Stimulated activated CD8-positive, alpha-beta memory T cell treated with anti-CD3 and anti-CD28 coated beads, Interleukin-12 subunit alpha, Interleukin-12 subunit beta, amount 100 ng/mL, for 24 hours (primary cell): ENCODE results near the gene PCDHA11.
"Not testable (repeated sequence)": the region's sequence is repeated elsewhere in the genome, so short reads cannot be mapped to it uniquely, and the experiment has no call there.

Source experiments
- DNase-seq: peaks from one replicate; pipeline ENCODE4 v3.0.0-alpha.2; 2020; ENCODE audit errors: extremely low read depth

Gene PCDHA11

DNA sequence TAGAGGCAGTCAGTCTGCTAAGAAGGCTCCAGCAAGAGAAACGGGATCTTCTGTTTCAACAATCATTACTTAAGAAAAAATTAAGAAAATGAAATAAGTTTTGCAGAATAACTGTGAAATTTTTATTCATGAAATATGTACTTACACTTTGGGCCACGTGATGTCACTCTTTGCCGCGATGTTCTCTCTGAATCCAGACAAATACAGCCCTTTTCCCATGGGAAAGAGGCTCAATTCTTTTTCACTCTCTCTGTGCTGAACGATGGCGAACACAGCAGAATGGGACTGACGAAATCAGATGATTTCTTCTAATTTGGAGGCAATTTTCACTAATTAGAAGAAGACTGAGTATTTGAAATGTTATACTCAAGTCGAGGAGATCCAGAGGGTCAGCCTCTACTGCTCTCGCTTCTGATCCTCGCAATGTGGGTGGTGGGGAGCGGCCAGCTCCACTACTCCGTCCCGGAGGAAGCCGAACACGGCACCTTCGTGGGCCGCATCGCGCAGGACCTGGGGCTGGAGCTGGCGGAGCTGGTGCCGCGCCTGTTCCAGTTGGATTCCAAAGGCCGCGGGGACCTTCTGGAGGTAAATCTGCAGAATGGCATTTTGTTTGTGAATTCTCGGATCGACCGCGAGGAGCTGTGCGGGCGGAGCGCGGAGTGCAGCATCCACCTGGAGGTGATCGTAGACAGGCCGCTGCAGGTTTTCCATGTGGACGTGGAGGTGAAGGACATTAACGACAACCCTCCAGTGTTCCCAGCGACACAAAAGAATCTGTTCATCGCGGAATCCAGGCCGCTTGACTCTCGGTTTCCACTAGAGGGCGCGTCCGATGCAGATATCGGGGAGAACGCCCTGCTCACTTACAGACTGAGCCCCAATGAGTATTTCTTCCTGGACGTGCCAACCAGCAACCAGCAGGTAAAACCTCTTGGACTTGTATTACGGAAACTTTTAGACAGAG lies 20.3 kb upstream of the PCDHA11 start, which contains the start of gene PCDHA9:
Gene PCDHA9, plus strand, starts transcription at position 244 of the 964 bp plus-strand sequence. Its CDS starts 114 bp downstream, at position 358.
- not testable (repeated sequence) for DNase-seq

- not testable (repeated sequence) for DNase-seq
Observed at GRCh38 chr5:140849831-140850634, 18.7 kb upstream of the PCDHA11 start.

DNA sequence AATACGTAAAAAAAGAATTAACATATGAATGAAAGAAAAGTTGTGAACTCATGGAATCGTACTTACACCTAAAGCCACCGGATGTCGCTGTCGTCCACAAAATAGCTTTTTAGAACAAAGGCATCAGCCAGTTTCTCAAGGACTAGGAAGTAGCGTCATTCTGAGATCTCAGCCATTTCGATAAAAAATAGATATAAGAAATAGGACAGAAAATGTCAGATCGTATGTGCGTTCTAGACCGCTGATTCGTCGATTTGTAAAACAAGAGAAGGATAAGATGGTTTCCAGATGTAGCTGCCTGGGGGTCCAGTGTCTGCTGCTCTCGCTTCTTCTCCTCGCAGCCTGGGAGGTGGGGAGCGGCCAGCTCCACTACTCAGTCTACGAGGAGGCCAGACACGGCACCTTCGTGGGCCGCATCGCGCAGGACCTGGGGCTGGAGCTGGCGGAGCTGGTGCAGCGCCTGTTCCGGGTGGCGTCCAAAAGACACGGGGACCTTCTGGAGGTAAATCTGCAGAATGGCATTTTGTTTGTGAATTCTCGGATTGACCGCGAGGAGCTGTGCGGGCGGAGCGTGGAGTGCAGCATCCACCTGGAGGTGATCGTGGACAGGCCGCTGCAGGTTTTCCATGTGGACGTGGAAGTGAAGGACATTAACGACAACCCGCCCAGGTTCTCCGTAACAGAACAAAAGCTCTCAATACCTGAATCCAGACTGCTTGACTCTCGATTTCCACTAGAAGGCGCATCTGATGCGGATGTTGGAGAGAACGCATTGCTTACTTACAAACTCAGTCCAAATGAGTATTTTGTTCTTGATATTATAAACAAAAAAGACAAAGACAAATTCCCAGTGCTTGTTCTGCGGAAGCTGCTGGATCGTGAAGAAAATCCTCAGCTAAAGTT lies 12.7 kb upstream of the PCDHA11 start, which contains the start of gene PCDHA10:
Gene PCDHA10, plus strand, starts transcription at position 126 of the 903 bp plus-strand sequence. Its CDS starts 152 bp downstream, at position 278.
- no peak for DNase-seq

DNA sequence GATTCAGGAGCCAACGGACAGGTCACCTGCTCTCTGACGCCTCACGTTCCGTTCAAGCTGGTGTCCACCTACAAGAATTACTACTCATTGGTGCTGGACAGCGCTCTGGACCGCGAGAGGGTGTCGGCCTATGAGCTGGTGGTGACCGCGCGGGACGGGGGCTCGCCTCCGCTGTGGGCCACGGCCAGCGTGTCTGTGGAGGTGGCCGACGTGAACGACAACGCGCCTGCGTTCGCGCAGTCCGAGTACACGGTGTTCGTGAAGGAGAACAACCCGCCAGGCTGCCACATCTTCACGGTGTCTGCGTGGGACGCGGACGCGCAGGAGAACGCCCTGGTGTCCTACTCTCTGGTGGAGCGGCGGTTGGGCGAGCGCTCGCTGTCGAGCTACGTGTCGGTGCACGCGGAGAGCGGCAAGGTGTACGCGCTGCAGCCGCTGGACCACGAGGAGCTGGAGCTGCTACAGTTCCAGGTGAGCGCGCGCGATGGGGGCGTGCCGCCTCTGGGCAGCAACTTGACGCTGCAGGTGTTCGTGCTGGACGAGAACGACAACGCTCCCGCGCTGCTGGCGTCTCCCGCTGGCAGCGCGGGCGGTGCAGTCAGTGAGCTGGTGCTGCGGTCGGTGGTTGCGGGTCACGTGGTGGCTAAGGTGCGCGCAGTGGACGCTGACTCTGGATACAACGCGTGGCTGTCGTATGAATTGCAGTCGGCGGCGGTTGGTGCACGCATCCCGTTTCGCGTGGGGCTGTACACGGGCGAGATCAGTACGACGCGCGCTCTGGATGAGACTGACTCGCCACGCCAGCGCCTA lies 11.4 kb upstream of the PCDHA11 start:
- no peak for DNase-seq

DNA sequence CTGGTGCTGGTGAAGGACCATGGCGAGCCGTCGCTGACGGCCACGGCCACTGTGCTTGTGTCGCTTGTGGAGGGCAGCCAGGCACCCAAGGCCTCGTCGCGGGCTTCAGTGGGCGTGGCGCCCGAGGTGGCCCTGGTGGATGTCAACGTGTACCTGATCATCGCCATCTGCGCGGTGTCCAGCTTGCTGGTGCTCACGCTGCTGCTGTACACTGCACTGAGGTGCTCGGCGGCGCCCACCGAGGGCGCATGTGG lies 10.8 kb upstream of the PCDHA11 start:
- no peak for DNase-seq

- DNase-seq = no peak
Observed at GRCh38 chr5:140862441-140863295, 6.1 kb upstream of the PCDHA11 start.

DNA sequence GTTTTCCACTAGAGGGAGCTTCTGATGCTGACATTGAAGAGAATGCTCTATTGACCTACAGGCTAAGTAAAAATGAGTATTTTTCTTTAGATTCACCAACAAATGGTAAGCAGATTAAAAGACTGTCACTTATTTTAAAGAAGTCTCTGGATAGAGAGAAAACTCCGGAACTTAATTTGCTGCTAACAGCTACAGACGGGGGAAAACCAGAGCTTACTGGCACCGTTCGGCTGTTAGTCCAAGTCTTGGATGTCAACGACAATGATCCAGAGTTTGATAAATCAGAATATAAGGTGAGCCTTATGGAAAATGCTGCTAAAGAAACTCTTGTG lies 764 bp downstream of the PCDHA11 start:
- DNase-seq = no peak

DNA sequence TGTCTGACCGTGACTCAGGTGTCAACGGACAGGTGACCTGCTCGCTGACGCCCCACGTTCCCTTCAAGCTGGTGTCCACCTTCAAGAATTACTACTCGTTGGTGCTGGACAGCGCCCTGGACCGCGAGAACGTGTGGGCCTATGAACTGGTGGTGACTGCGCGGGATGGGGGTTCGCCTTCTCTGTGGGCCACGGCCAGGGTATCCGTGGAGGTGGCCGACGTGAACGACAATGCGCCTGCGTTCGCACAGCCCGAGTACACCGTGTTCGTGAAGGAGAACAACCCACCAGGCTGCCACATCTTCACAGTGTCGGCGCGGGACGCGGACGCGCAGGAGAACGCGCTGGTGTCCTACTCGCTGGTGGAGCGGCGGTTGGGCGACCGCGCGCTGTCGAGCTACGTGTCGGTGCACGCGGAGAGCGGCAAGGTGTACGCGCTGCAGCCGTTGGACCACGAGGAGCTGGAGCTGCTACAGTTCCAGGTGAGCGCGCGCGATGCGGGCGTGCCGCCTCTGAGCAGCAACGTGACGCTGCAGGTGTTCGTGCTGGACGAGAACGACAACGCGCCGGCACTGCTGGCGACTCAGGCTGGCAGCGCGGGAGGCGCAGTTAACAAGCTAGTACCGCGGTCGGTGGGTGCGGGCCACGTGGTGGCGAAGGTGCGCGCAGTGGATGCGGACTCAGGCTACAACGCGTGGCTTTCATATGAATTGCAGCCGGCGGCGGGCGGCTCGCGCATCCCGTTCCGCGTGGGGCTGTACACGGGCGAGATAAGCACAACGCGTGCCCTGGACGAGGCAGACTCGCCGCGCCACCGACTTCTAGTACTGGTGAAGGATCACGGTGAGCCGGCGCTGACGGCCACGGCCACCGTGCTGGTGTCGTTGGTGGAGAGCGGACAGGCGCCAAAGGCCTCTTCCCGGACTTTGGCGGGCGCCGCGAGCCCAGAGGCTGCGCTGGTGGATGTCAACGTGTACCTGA lies 1.8 kb downstream of the PCDHA11 start:
- DNase-seq = no peak

DNA sequence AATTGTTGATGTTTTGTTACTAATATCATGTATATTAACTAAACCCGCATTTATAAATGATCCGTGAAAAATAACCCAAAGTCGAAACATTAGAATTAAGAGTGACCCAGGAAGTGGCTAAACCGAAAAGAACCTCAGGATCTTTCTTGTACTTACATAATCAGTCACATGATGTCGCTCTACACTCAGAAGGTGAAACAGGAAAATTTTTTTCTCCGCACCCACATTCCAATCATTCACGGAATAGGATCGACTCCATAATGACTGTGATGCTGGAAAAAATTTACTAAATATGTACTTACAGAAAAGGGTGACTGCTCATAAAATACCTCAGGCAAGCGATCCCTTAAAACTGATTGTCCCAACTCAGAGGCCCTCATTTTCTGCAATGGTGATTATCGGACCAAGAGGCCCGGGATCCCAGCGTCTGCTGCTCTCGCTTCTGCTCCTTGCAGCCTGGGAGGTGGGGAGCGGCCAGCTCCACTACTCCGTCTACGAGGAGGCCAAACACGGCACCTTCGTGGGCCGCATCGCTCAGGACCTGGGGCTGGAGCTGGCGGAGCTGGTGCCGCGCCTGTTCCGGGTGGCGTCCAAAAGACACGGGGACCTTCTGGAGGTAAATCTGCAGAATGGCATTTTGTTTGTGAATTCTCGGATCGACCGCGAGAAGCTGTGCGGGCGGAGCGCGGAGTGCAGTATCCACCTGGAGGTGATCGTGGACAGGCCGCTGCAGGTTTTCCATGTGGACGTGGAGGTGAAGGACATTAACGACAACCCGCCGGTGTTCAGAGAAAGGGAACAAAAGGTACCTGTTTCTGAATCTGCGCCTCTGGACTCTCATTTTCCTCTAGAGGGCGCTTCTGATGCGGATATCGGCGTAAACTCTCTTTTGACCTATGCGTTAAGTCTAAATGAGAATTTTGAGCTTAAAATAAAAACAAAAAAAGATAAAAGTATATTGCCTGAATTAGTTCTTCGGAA lies 6.6 kb downstream of the PCDHA11 start, which contains the start of gene PCDHA12:
Gene PCDHA12, plus strand, starts transcription at position 224 of the 981 bp plus-strand sequence. Its CDS starts 165 bp downstream, at position 389.
- DNase-seq = no peak

DNA sequence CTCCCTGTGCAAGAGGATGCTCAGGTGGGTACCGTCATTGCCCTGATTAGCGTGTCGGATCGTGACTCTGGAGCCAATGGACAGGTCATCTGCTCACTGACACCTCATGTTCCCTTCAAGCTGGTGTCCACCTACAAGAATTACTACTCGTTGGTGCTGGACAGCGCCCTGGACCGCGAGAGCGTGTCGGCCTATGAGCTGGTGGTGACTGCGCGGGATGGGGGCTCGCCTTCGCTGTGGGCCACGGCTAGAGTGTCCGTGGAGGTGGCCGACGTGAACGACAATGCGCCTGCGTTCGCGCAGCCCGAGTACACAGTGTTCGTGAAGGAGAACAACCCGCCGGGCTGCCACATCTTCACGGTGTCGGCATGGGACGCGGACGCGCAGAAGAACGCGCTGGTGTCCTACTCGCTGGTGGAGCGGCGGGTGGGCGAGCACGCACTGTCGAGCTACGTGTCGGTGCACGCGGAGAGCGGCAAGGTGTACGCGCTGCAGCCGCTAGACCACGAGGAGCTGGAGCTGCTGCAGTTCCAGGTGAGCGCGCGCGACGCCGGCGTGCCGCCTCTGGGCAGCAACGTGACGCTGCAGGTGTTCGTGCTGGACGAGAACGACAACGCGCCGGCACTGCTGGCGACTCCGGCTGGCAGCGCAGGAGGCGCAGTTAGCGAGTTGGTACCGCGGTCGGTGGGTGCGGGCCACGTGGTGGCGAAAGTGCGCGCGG lies 7.9 kb downstream of the PCDHA11 start:
- DNase-seq = not testable (repeated sequence)

DNA sequence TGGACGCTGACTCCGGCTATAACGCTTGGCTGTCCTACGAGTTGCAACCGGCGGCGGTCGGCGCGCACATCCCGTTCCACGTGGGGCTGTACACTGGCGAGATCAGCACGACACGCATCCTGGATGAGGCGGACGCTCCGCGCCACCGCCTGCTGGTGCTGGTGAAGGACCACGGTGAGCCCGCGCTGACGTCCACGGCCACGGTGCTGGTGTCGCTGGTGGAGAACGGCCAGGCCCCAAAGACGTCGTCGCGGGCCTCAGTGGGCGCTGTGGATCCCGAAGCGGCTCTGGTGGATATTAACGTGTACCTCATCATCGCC lies 8.5 kb downstream of the PCDHA11 start:
- no peak for DNase-seq

DNA sequence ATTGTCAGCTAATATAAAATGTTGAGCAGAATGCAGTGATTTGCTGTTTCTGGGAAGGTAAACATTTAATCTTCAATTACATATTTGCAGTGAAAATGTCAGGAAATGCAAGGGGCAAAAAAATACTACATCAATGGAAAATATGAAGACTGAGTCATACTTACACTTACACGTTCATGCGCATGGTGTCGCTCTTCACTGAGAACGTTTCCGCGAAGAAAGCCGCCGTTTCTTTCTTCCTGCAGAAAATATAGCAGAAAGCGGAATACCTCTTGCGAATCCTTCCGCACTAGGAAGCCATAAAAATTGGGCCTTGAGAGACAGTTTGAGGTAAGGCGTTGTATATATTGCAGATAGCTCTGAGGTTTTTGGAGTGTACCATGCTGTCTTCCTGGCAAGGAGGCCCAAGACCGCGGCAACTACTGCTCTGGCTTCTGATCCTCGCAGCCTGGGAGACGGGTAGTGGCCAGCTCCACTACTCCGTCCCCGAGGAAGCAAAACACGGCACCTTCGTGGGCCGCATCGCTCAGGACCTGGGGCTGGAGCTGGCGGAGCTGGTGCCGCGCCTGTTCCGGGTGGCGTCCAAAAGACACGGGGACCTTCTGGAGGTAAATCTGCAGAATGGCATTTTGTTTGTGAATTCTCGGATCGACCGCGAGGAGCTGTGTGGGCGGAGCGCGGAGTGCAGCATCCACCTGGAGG lies 13.3 kb downstream of the PCDHA11 start, which contains the start of gene PCDHA13:
Gene PCDHA13, plus strand, starts transcription at position 236 of the 702 bp plus-strand sequence. Its CDS starts 145 bp downstream, at position 381.
- DNase-seq = no peak

DNA sequence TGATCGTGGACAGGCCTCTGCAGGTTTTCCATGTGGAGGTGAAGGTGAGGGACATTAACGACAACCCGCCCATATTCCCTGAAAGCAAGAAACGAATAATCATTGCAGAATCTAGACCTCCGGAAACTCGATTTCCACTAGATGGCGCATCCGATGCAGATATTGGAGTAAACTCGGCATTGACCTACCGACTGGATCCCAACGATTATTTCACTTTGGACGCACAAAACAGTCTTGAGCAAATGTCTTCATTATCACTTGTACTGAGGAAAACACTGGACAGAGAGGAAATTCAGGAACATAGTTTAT lies 13.8 kb downstream of the PCDHA11 start:
- no peak for DNase-seq

GRCh38 chr5:140883373-140883772 lies 14.6 kb downstream of the PCDHA11 start:
- no peak for DNase-seq

DNA sequence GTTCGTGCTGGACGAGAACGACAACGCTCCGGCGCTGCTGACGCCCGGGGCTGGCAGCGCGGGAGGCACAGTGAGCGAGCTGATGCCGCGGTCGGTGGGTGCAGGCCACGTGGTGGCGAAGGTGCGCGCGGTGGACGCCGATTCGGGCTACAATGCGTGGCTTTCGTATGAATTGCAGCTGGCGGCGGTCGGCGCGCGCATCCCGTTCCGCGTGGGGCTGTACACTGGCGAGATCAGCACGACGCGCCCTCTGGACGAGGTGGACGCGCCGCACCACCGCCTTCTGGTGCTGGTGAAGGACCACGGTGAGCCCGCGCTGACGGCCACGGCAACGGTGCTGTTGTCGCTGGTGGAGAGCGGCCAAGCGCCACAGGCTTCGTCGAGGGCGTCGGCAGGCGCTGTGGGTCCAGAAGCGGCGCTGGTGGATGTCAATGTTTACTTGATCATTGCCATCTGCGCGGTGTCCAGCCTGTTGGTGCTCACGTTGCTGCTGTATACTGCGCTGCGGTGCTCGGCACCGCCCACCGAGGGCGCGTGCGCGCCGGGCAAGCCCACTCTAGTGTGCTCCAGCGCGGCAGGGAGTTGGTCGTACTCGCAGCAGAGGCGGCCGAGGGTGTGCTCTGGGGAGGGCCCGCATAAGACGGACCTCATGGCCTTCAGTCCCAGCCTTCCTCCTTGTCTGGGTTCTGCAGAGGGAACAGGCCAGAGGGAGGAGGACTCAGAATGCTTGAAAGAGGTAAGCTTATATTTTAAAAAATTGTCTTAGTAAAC lies 15.4 kb downstream of the PCDHA11 start:
- DNase-seq = no peak
